IMR-90 (cell line): Measurements from ENCODE around the gene RNF213. TPM values are rescaled to one million over a fixed set of nuclear protein-coding genes. Genes with fewer than 3 reads are reported as not detected.

Source experiments
- ATAC-seq: fragments of 200-7000 bp; cut with Tn5 transposase; 2 replicates; pipeline ENCODE4 v1.9.1; 2020; ENCODE audit warnings: low read depth, mild to moderate bottlenecking, moderate library complexity
- BruUV-seq: library from RNA; stranded (reverse); fragments of 400-500 nt; replicated peaks from 2 replicates; lab custom pipeline; 2021; lab: Mats Ljungman, UMichigan
- CTCF ChIA-PET: fragments of 300-600 bp; formaldehyde crosslinking; extraction: SDS; loops from one replicate; lab custom pipeline; 2021; ENCODE audit warnings: antibody characterized with exemption; lab: Yijun Ruan, JAX
- POLR2A ChIA-PET: fragments of 300-600 bp; sonication (Branson Sonifier 250); formaldehyde crosslinking; loops from one replicate; lab custom pipeline; 2022; ENCODE audit warnings: antibody characterized with exemption; ENCODE audit not compliant: unreplicated experiment; lab: Charles Lee
- DNase-seq: peaks from one replicate; pipeline ENCODE4 v3.0.0; 2013
- H2AFZ ChIP-seq: replicated peaks from 2 replicates; pipeline ENCODE3; 2013; ENCODE audit warnings: low read length, mild to moderate bottlenecking; ENCODE audit not compliant: poor library complexity
- H2AK5ac ChIP-seq: 2 replicates; pipeline ENCODE4 v1.6.1; 2013; ENCODE audit warnings: low read depth, low read length, inconsistent platforms
- H2AK9ac ChIP-seq: replicated peaks from 2 replicates; pipeline ENCODE3; 2013; ENCODE audit warnings: mild to moderate bottlenecking, low read depth, low read length, moderate library complexity; ENCODE audit not compliant: poor library complexity
- H2BK120ac ChIP-seq: 2 replicates; pipeline ENCODE4 v1.6.1; 2013; ENCODE audit warnings: low read depth, low read length, inconsistent platforms
- H2BK15ac ChIP-seq: 3 replicates; pipeline ENCODE4 v1.6.1; 2013; ENCODE audit warnings: low read depth, low read length, inconsistent platforms
- H2BK20ac ChIP-seq: 2 replicates; pipeline ENCODE4 v1.6.1; 2013; ENCODE audit warnings: low read depth, mild to moderate bottlenecking, inconsistent platforms, low read length, moderate library complexity
- H2BK5ac ChIP-seq: 2 replicates; pipeline ENCODE4 v1.6.1; 2013; ENCODE audit warnings: mild to moderate bottlenecking, low read depth, low read length, inconsistent platforms; ENCODE audit not compliant: poor library complexity, severe bottlenecking
- H3K14ac ChIP-seq: replicated peaks from 2 replicates; pipeline ENCODE4 v1.6.1; 2013; ENCODE audit warnings: low read depth, low read length, inconsistent platforms
- H3K18ac ChIP-seq: 2 replicates; pipeline ENCODE4 v1.6.1; 2013; ENCODE audit warnings: low read depth, low read length, control low read depth
- H3K23ac ChIP-seq: 2 replicates; pipeline ENCODE4 v1.6.1; 2013; ENCODE audit warnings: low read depth, low read length, inconsistent platforms
- H3K27ac ChIP-seq: 2 replicates; pipeline ENCODE4 v1.5.1; 2013; ENCODE audit warnings: mild to moderate bottlenecking, control low read depth, low read length; ENCODE audit not compliant: insufficient read depth
- H3K27me3 ChIP-seq: 2 replicates; pipeline ENCODE4 v1.6.1; 2013; ENCODE audit warnings: low read length; ENCODE audit not compliant: control insufficient read depth, insufficient read depth
- H3K36me3 ChIP-seq: 2 replicates; pipeline ENCODE4 v1.6.1; 2013; ENCODE audit warnings: low read length, mixed read lengths; ENCODE audit not compliant: control insufficient read depth, insufficient read depth
- H3K4ac ChIP-seq: 2 replicates; pipeline ENCODE4 v1.6.1; 2013; ENCODE audit warnings: low read depth, low read length, inconsistent platforms
- H3K4me1 ChIP-seq: 2 replicates; pipeline ENCODE4 v1.6.1; 2013; ENCODE audit warnings: low read length, mixed read lengths; ENCODE audit not compliant: control insufficient read depth, insufficient read depth
- H3K4me2 ChIP-seq: 2 replicates; pipeline ENCODE4 v1.6.1; 2013; ENCODE audit warnings: low read depth, mild to moderate bottlenecking, control low read depth, low read length, moderate library complexity
- H3K4me3 ChIP-seq: 2 replicates; pipeline ENCODE4 v1.5.1; 2013; ENCODE audit warnings: low read depth, mild to moderate bottlenecking, control low read depth, low read length, moderate library complexity; ENCODE audit not compliant: insufficient read depth
- H3K56ac ChIP-seq: 2 replicates; pipeline ENCODE4 v1.6.1; 2013; ENCODE audit warnings: low read length, inconsistent platforms; ENCODE audit not compliant: insufficient read depth; ENCODE audit errors: extremely low read depth
- H3K79me1 ChIP-seq, 2 experiments: 2 replicates each; pipeline ENCODE4 v1.6.1; 2013; ENCODE audit warnings: low read length in 2 of 2, inconsistent platforms in 1 of 2, low read depth in 1 of 2
- H3K9ac ChIP-seq: 2 replicates; pipeline ENCODE4 v1.6.1; 2013; ENCODE audit warnings: low read depth, low read length, control low read depth
- H3K9me1 ChIP-seq: 2 replicates; pipeline ENCODE4 v1.6.1; 2013; ENCODE audit warnings: low read length, inconsistent platforms; ENCODE audit not compliant: insufficient read depth
- H3K9me3 ChIP-seq: 2 replicates; pipeline ENCODE4 v1.6.1; 2013; ENCODE audit warnings: low read length; ENCODE audit not compliant: control insufficient read depth, insufficient read depth
- H4K20me1 ChIP-seq: 2 replicates; pipeline ENCODE4 v1.6.1; 2013; ENCODE audit warnings: low read length, inconsistent platforms; ENCODE audit not compliant: insufficient read depth
- H4K5ac ChIP-seq: 2 replicates; pipeline ENCODE4 v1.6.1; 2013; ENCODE audit warnings: mild to moderate bottlenecking, low read depth, low read length, control low read depth
- H4K8ac ChIP-seq, 2 experiments: 2 replicates each; pipeline ENCODE4 v1.6.1; 2013; ENCODE audit warnings: low read depth in 2 of 2, low read length in 2 of 2, control low read depth in 1 of 2, inconsistent platforms in 1 of 2
- H4K91ac ChIP-seq: 2 replicates; pipeline ENCODE4 v1.6.1; 2013; ENCODE audit warnings: low read depth, low read length, inconsistent platforms; ENCODE audit not compliant: insufficient read depth
- BHLHE40 ChIP-seq: fragments of 150-350 bp; IDR thresholded peaks from 2 replicates; pipeline ENCODE4 v1.6.1; 2016; ENCODE audit warnings: mild to moderate bottlenecking, low read depth, low read length
- ELK1 ChIP-seq: fragments of 150-350 bp; IDR thresholded peaks from 2 replicates; pipeline ENCODE4 v1.6.1; 2016; ENCODE audit warnings: low read depth, mild to moderate bottlenecking, low read length, moderate library complexity, borderline replicate concordance
- MAFK ChIP-seq: IDR thresholded peaks from 2 replicates; pipeline ENCODE4 v1.6.1; 2012; ENCODE audit warnings: low read depth, low read length, improper control_type of control experiment
- MXI1 ChIP-seq: IDR thresholded peaks from 2 replicates; pipeline ENCODE4 v1.6.1; 2012; ENCODE audit warnings: low read depth, mild to moderate bottlenecking, low read length, moderate library complexity, borderline replicate concordance
- POLR2A ChIP-seq: IDR thresholded peaks from 2 replicates; pipeline ENCODE4 v1.6.1; 2012; ENCODE audit warnings: mild to moderate bottlenecking, low read depth, low read length
- RAD21 ChIP-seq: IDR thresholded peaks from 2 replicates; pipeline ENCODE4 v1.6.1; 2012; ENCODE audit warnings: low read length, improper control_type of control experiment
- RFX5 ChIP-seq: IDR thresholded peaks from 2 replicates; pipeline ENCODE4 v1.8.0; 2012; ENCODE audit warnings: low read depth, mild to moderate bottlenecking, low read length, moderate library complexity
- SMC3 ChIP-seq: fragments of 150-350 bp; IDR thresholded peaks from 2 replicates; pipeline ENCODE4 v1.6.1; 2016; ENCODE audit warnings: low read depth, mild to moderate bottlenecking, antibody characterized with exemption, low read length, moderate library complexity
- WGBS, 2 experiments: methylation state at CpG; one replicate each; pipeline versions ENCODE4 v1.1.5 to v1.1.7; 2013; ENCODE audit warnings: missing lambda C conversion rate in 2 of 2; ENCODE audit not compliant: insufficient read length in 1 of 2; ENCODE audit errors: extremely low coverage in 2 of 2; 5-methylcytosine and 5-hydroxymethylcytosine counted together
- dilution Hi-C: fragments of 300-500 bp; cut with HindIII; formaldehyde crosslinking; loops from one replicate; pipeline ENCODE4 v1.14.3; 2018; ENCODE audit warnings: low sequenced_read_pairs; ENCODE audit not compliant: unreplicated experiment
- in situ Hi-C: fragments of 300-500 bp; cut with MboI; formaldehyde crosslinking; loops from 3 replicates; pipeline ENCODE4 v1.14.3; 2019; ENCODE audit warnings: low sequenced_read_pairs, inconsistent platforms, mixed read lengths
- intact Hi-C: fragments of 100-400 bp; cut with micrococcal nuclease; formaldehyde crosslinking; loops from 2 replicates; pipeline ENCODE4 v1.10.0; 2022
- polyA plus RNA-seq, 3 experiments: library from polyadenylated mRNA; depleted of rRNA; stranded (reverse); fragments of >200 nt; gene quantifications; 2 replicates each; pipeline ENCODE4 v1.2.3, GENCODE V29; 2012; ENCODE audit warnings: low replicate concordance in 1 of 3
- total RNA-seq: library from RNA; depleted of rRNA; stranded (reverse); fragments of >200 nt; gene quantifications from 2 replicates; pipeline ENCODE4 v1.2.3, GENCODE V29; 2012

Gene RNF213
- total and polyA plus RNA-seq, 2 of the 4 experiments (the other 2 are of a cell fraction), result 23.4 to 36.0 TPM

- H3K79me1 ChIP-seq, result no peaks in the 10 kb centered on the region
- no peak overlapping the region for H2BK5ac ChIP-seq
- dilution Hi-C loops, result no loop called here
- WGBS, 2 experiments, result 93% methylated on average over 10 of the region's 22 CpGs; no CpG with 5 or more reads in 1 of the 2 experiments
- no TSS peak for BruUV-seq
- POLR2A ChIA-PET, result no interaction called here
- H3K14ac ChIP-seq, result no peak overlapping the region
- no peaks in the 10 kb centered on the region for H3K27me3 ChIP-seq
- no peak overlapping the region for H2AFZ ChIP-seq
- H4K20me1 ChIP-seq, result no peaks in the 10 kb centered on the region
- H2AK9ac ChIP-seq, result no peak overlapping the region
- 0 out of 2 replicates have a peak, but pooled peaks cover 2% of the 10 kb centered on the region for H3K9me1 ChIP-seq
- no peaks in the 10 kb centered on the region for H3K9me3 ChIP-seq
- no peak overlapping the region for H3K27ac ChIP-seq
- no peaks in the 10 kb centered on the region for H3K4me1 ChIP-seq
- in situ Hi-C loops, result no loop called here
- CTCF ChIA-PET, result no interaction called here
- no peak overlapping the region for H3K23ac ChIP-seq
- H3K56ac ChIP-seq, result no peak overlapping the region
- no peak overlapping the region for H4K8ac ChIP-seq
- intact Hi-C loops, result no loop called here
- TF ChIP-seq MXI1 (no peak), RAD21 (no peak), MAFK (no peak), BHLHE40 (no peak), SMC3 (no peak), ELK1 (no peak), RFX5 (no peak), POLR2A (no peak)
- no peak overlapping the region for H2AK5ac ChIP-seq
- no peak overlapping the region for H3K4me3 ChIP-seq
- peaks cover 53% of the 10 kb centered on the region for H3K36me3 ChIP-seq
- DNase-seq (no peak), ATAC-seq (no peak)
- H4K5ac ChIP-seq, result no peak overlapping the region
- no peak overlapping the region for H3K9ac ChIP-seq
- no peak overlapping the region for H2BK15ac ChIP-seq
- H3K4ac ChIP-seq, result no peak overlapping the region
- H3K4me2 ChIP-seq, result no peak overlapping the region
- H3K18ac ChIP-seq, result no peak overlapping the region
- H2BK120ac ChIP-seq, result no peak overlapping the region
- H2BK20ac ChIP-seq, result no peak overlapping the region
- no peak overlapping the region for H4K91ac ChIP-seq
Measured at GRCh38 chr17:80244871-80245509, 15.7 kb upstream of the RNF213 start.
